K562 (cell line): ENCODE measurements around the gene CAMK2D. TPM values are rescaled to one million over a fixed set of nuclear protein-coding genes. Genes with fewer than 3 reads are reported as not detected.

Experiments
- ATAC-seq: fragments of 200-7000 bp; cut with Tn5 transposase; 3 replicates; pipeline ENCODE4 v1.9.1; 2020; ENCODE audit warnings: moderate library complexity
- BruUV-seq: library from RNA; stranded (reverse); fragments of 400-500 nt; replicated peaks from 2 replicates; lab custom pipeline; 2021; lab: Mats Ljungman, UMichigan
- CTCF ChIA-PET: fragments of 300-600 bp; formaldehyde crosslinking; extraction: SDS; loops from one replicate; lab custom pipeline; 2021; ENCODE audit warnings: low intra/inter-chr PET ratio; lab: Yijun Ruan, JAX
- POLR2A ChIA-PET: fragments of 300-600, 350-650 bp; sonication (Branson Sonifier 250); formaldehyde crosslinking; extraction: SDS; loops from one replicate; lab custom pipeline; 2021; ENCODE audit warnings: antibody characterized with exemption, inconsistent platforms; lab: Yijun Ruan, JAX
- DNase-seq, 4 experiments: peaks; one replicate each; pipeline versions ENCODE4 v3.0.0 to v3.0.0-alpha.2; 2011 to 2018; ENCODE audit warnings: low spot score in 3 of 4, mixed read lengths in 3 of 4; ENCODE audit errors: extremely low read depth in 1 of 4
- FAIRE-seq: peaks from 2 replicates; lab custom pipeline; 2011; peaks lifted over from hg19 to GRCh38; lab: Jason Lieb, UNC
- H2AFZ ChIP-seq: 2 replicates; pipeline ENCODE4 v1.6.0; 2011; ENCODE audit warnings: low read depth, low read length, control low read depth, inconsistent platforms
- H3K27ac ChIP-seq: fragments of 200-600 bp; 3 replicates; pipeline ENCODE4 v1.8.0; 2011; ENCODE audit warnings: low read depth, mild to moderate bottlenecking, control low read depth, inconsistent platforms, low read length, moderate library complexity, mixed read lengths; ENCODE audit errors: extremely low read depth
- H3K27me3 ChIP-seq, 2 experiments: fragments of 300-600 bp in 1 of 2; 2 replicates in 1 of 2; 3 replicates in 1 of 2; pipeline versions ENCODE4 v1.6.0 to v1.8.0; 2011; ENCODE audit warnings: inconsistent platforms in 2 of 2, low read length in 2 of 2, mild to moderate bottlenecking in 1 of 2, mixed read lengths in 1 of 2, moderate library complexity in 1 of 2; ENCODE audit not compliant: control insufficient read depth in 2 of 2, insufficient read depth in 2 of 2
- H3K36me3 ChIP-seq: fragments of 300-600 bp; 3 replicates; pipeline ENCODE4 v1.8.0; 2011; ENCODE audit warnings: mild to moderate bottlenecking, low read length, inconsistent platforms; ENCODE audit not compliant: control insufficient read depth, insufficient read depth
- H3K4me1 ChIP-seq, 2 experiments: fragments of 200-600 bp in 1 of 2; replicated peaks in 1 of 2; 2 replicates in 1 of 2; 3 replicates in 1 of 2; pipeline versions ENCODE4 v1.5.1 to v1.8.0; 2011; ENCODE audit warnings: inconsistent platforms in 2 of 2, low read length in 2 of 2, mild to moderate bottlenecking in 1 of 2, mixed read lengths in 1 of 2, moderate library complexity in 1 of 2; ENCODE audit not compliant: control insufficient read depth in 2 of 2, insufficient read depth in 2 of 2
- H3K4me2 ChIP-seq: 2 replicates; pipeline ENCODE4 v1.6.1; 2011; ENCODE audit warnings: low read length, control low read depth, inconsistent platforms, mixed read lengths; ENCODE audit not compliant: insufficient read depth
- H3K4me3 ChIP-seq: fragments of 200-600 bp; sonication (generic), shearing (Covaris generic); 2 replicates; pipeline ENCODE4 v1.5.1; 2016; ENCODE audit warnings: control low read depth, inconsistent platforms
- H3K79me2 ChIP-seq: fragments of 200-600 bp; 3 replicates; pipeline ENCODE4 v1.8.0; 2011; ENCODE audit warnings: low read length, inconsistent platforms; ENCODE audit not compliant: control insufficient read depth, insufficient read depth
- H3K9ac ChIP-seq, 2 experiments: 2 replicates each; pipeline versions ENCODE4 v1.6.0 to v1.6.1; 2011; ENCODE audit warnings: low read depth in 2 of 2, low read length in 2 of 2, control low read depth in 1 of 2, inconsistent platforms in 1 of 2, mild to moderate bottlenecking in 1 of 2, mixed read lengths in 1 of 2; ENCODE audit not compliant: insufficient read depth in 1 of 2
- H3K9me1 ChIP-seq: one replicate; pipeline ENCODE4 v1.6.0; 2011; ENCODE audit warnings: inconsistent platforms, mild to moderate bottlenecking, low read length, moderate library complexity; ENCODE audit not compliant: control insufficient read depth, insufficient read depth
- H3K9me3 ChIP-seq: replicated peaks from 2 replicates; pipeline ENCODE4 v1.5.1; 2011; ENCODE audit warnings: low read depth, low read length, inconsistent platforms; ENCODE audit not compliant: control insufficient read depth, insufficient read depth
- H4K20me1 ChIP-seq: replicated peaks from 2 replicates; pipeline ENCODE4 v1.6.1; 2011; ENCODE audit warnings: low read length, inconsistent platforms, mixed read lengths; ENCODE audit not compliant: control insufficient read depth, insufficient read depth
- C11orf30 ChIP-seq: fragments of 450-650 bp; IDR thresholded peaks from 2 replicates; pipeline ENCODE4 v1.6.1; 2016; ENCODE audit warnings: low read depth, mild to moderate bottlenecking
- ESRRB ChIP-seq: fragments of 250-450 bp; sonication (Bioruptor Pico); IDR thresholded peaks from 2 replicates; pipeline ENCODE4 v1.5.0; 2020; ENCODE audit warnings: mild to moderate bottlenecking, moderate library complexity, borderline replicate concordance
- ETS1 ChIP-seq: conservative IDR thresholded peaks from 2 replicates; pipeline ENCODE4 v1.6.1; 2011; ENCODE audit warnings: low read depth, mild to moderate bottlenecking, low read length; ENCODE audit not compliant: control insufficient read depth
- JUNB ChIP-seq: fragments of 450-650 bp; formaldehyde crosslinking; conservative IDR thresholded peaks from 2 replicates; pipeline ENCODE4 v1.4.0; 2020; ENCODE audit warnings: mild to moderate bottlenecking
- MAX ChIP-seq: sonication (generic); formaldehyde crosslinking; IDR thresholded peaks from 2 replicates; pipeline ENCODE4 v1.9.0; 2022; ENCODE audit warnings: mild to moderate bottlenecking, missing genetic modification reagents
- POU5F1 ChIP-seq: fragments of 150-350 bp; IDR thresholded peaks from 2 replicates; pipeline ENCODE4 v1.6.1; 2014; ENCODE audit warnings: borderline replicate concordance, low read length, low read depth, mild to moderate bottlenecking; ENCODE audit not compliant: partially characterized antibody
- RBFOX2 ChIP-seq: fragments of 200-400 bp; formaldehyde crosslinking; IDR thresholded peaks from 2 replicates; pipeline ENCODE4 v1.6.1; 2017; ENCODE audit warnings: low read depth, mild to moderate bottlenecking, low read length, moderate library complexity
- RBM14 ChIP-seq: fragments of 200-400 bp; formaldehyde crosslinking; IDR thresholded peaks from 2 replicates; pipeline ENCODE4 v1.6.1; 2018; ENCODE audit warnings: low read depth, mild to moderate bottlenecking, low read length, moderate library complexity, borderline replicate concordance; ENCODE audit not compliant: insufficient read depth
- SAFB ChIP-seq: fragments of 200-400 bp; formaldehyde crosslinking; IDR thresholded peaks from 2 replicates; pipeline ENCODE4 v1.6.1; 2017; ENCODE audit warnings: low read depth, low read length, borderline replicate concordance
- STAG1 ChIP-seq: sonication (generic); formaldehyde crosslinking; IDR thresholded peaks from 2 replicates; pipeline ENCODE4 v1.5.0; 2020; ENCODE audit warnings: missing genetic modification reagents, borderline replicate concordance
- ZNF668 ChIP-seq: fragments of 250-450 bp; sonication (Bioruptor Pico); IDR thresholded peaks from 2 replicates; pipeline ENCODE4 v1.8.0; 2022; ENCODE audit warnings: mild to moderate bottlenecking, inconsistent platforms
- WGBS: fragments of 100-300 bp; shearing (Covaris generic); methylation state at CpG from one replicate; pipeline ENCODE4 v1.1.6; 2016; ENCODE audit warnings: low coverage, mixed read lengths; ENCODE audit not compliant: insufficient coverage; ENCODE audit errors: missing lambda C conversion rate; 5-methylcytosine and 5-hydroxymethylcytosine counted together
- in situ Hi-C: fragments of 300-500 bp; cut with MboI; formaldehyde crosslinking; loops from 4 replicates; pipeline ENCODE4 v1.15.0; 2018; ENCODE audit warnings: inconsistent platforms, mixed read lengths
- intact Hi-C: fragments of 100-400 bp; cut with micrococcal nuclease; formaldehyde crosslinking; loops from 2 replicates; pipeline ENCODE4 v1.14.2; 2022
- polyA plus RNA-seq, 8 experiments: library from polyadenylated mRNA; depleted of rRNA in 4 of 8; stranded (reverse) in 5 of 8; unstranded in 3 of 8; fragments of >200 nt; fragmentation: Nextera tagmentation in 2 of 8; fragmentation: Illumina TruSeq in 1 of 8; extraction: Ambion mirVana in 2 of 8; extraction: Trizol in 1 of 8; gene quantifications; 2 replicates each; pipeline versions ENCODE4 v1.2.1 to v1.2.3, GENCODE V29; 2011 to 2014; ENCODE audit warnings: inconsistent platforms in 1 of 8, missing spikeins in 1 of 8
- total RNA-seq, 7 experiments: library from RNA; depleted of rRNA in 6 of 7; stranded (reverse); fragments of >200 nt in 6 of 7; fragmentation: Illumina TruSeq in 2 of 7; extraction: Trizol in 2 of 7; gene quantifications; 2 replicates each; pipeline versions ENCODE4 v1.2.1 to v1.2.3, GENCODE V29; 2011 to 2021; ENCODE audit warnings: low replicate concordance in 1 of 7
- TF ChIP-seq, protein P1 (sequence below): sonication (generic); formaldehyde crosslinking; IDR thresholded peaks from 2 replicates; pipeline ENCODE4 v1.8.0; 2022; ENCODE audit warnings: missing genetic modification reagents, mild to moderate bottlenecking, moderate library complexity, borderline replicate concordance
- TF ChIP-seq, protein P2 (sequence below): fragments of 450-650 bp; conservative IDR thresholded peaks from 2 replicates; pipeline ENCODE4 v1.6.1; 2016; ENCODE audit warnings: missing genetic modification characterization, low read depth, mild to moderate bottlenecking, control low read depth, missing compliant biosample characterization
- TF ChIP-seq, protein P3 (sequence below): fragments of 450-650 bp; formaldehyde crosslinking; IDR thresholded peaks from 2 replicates; pipeline ENCODE4 v1.4.0; 2022; ENCODE audit warnings: missing genetic modification characterization

Gene CAMK2D
- total and polyA plus RNA-seq, 9 of the 15 experiments (the other 6 are each of a cell fraction or from before 2014, with no cell fraction given) = 0.01 to 0.33 (median 0.04) TPM; not detected in 2

DNA sequence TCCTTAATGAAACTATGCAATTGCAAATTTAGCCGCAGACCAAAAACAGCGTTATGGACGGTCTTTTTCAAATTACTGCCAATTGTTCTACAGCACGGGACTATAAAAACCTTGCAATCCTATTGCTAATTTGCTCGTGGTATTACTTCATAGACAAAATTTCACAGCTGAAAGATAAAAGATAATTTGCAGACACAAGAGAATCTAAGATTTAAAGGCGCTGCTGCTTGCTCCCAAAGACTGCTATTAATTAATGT lies 1.4 kb upstream of the CAMK2D start (continued):
- no peak for TF ChIP-seq MAX (CRISPR knock-in tag)

DNA sequence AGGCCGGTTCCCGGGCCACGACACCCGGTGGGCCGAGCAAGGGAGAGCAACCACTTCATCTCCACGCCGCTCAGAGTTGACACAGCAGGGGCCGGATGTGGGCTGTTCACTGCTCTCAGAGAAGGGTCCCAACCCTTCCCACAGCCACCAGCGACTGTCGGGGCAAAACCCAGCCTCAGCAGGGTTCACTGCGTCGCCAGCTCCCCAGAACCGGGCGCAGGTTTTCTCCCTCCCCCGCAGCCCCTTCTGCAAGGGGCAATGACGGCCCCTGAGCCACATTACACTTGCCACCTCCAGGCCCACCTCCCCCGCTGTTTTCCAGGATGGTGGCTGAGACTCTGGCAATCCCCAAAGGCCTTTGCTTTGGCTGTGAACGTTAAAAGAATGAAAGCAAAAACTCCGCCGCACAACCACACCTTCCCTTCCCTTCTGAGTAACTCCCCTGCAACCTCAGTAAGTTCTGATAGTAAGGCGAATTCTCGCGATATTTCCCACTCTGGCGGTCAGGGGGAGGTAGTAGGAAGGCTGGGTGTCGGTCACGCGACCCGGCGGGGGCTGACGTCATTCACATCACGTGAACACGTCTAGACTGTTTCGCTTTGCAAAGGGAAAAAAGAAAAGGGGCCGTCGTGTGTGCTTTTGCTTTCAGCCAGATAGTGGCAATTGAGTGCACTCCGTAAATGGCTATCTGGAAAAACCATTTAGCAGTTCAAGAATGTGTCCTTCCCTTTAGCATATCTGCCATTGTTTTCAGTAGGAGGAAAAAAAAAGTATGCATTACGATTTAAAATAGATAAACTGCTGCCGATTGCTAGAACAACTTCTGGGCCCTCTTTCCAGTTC lies 869 bp upstream of the CAMK2D start:
- H3K9me3 ChIP-seq = no peaks in the 10 kb centered on the region
- 5% methylated on average over 32 of the region's 38 CpGs for WGBS
- H3K27me3 ChIP-seq = no peaks in the 10 kb centered on the region
- POLR2A ChIA-PET = no interaction called here
- no peaks in the 10 kb centered on the region for H3K36me3 ChIP-seq
- peak overlapping the region; percentile 39 for H3K4me2 ChIP-seq
- no peak overlapping the region for H3K9ac ChIP-seq
- no peaks in the 10 kb centered on the region for H3K79me2 ChIP-seq
- H3K4me1 ChIP-seq = peaks cover 0 to 7% of the 10 kb centered on the region in 2 experiments; a peak in 2 of 5 replicates
- intact Hi-C loops = loop anchor here (10.0 kb wide), 1 partner anchor 218 kb away; no protein-coding TSS in a partner anchor
- peak; percentile 93 for ATAC-seq
- BruUV-seq = no TSS peak
- no peak for FAIRE-seq
- peak; percentile 59 to 77 (median 66) for DNase-seq
- no peaks in the 10 kb centered on the region for H3K9me1 ChIP-seq
- CTCF ChIA-PET = no interaction called here
- in situ Hi-C loops = no loop called here
- H4K20me1 ChIP-seq = no peaks in the 10 kb centered on the region
- peak overlapping the region; percentile 47; the same call in 2 of the 3 replicates for H3K27ac ChIP-seq
- peak overlapping the region; percentile 24; the same call in 1 of the 2 replicates for H3K4me3 ChIP-seq
- H2AFZ ChIP-seq = peak overlapping the region; percentile 78
- TF ChIP-seq ESRRB (CRISPR knock-in tag) (no peak), ETS1 (no peak), POU5F1 (no peak), C11orf30 (no peak), STAG1 (no peak), JUNB (CRISPR knock-in tag) (0 out of 2 replicates have a peak, but pooled peaks have one; percentile 34), ZNF668 (CRISPR knock-in tag) (no peak), SAFB (no peak), RBM14 (no peak), RBFOX2 (peak; percentile 66)
- TF ChIP-seq, protein P1, sequence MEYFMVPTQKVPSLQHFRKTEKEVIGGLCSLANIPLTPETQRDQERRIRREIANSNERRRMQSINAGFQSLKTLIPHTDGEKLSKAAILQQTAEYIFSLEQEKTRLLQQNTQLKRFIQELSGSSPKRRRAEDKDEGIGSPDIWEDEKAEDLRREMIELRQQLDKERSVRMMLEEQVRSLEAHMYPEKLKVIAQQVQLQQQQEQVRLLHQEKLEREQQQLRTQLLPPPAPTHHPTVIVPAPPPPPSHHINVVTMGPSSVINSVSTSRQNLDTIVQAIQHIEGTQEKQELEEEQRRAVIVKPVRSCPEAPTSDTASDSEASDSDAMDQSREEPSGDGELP (CRISPR knock-in tag) = peak; percentile 52
- TF ChIP-seq, protein P2, sequence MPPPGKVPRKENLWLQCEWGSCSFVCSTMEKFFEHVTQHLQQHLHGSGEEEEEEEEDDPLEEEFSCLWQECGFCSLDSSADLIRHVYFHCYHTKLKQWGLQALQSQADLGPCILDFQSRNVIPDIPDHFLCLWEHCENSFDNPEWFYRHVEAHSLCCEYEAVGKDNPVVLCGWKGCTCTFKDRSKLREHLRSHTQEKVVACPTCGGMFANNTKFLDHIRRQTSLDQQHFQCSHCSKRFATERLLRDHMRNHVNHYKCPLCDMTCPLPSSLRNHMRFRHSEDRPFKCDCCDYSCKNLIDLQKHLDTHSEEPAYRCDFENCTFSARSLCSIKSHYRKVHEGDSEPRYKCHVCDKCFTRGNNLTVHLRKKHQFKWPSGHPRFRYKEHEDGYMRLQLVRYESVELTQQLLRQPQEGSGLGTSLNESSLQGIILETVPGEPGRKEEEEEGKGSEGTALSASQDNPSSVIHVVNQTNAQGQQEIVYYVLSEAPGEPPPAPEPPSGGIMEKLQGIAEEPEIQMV = no peak
- TF ChIP-seq, protein P3, sequence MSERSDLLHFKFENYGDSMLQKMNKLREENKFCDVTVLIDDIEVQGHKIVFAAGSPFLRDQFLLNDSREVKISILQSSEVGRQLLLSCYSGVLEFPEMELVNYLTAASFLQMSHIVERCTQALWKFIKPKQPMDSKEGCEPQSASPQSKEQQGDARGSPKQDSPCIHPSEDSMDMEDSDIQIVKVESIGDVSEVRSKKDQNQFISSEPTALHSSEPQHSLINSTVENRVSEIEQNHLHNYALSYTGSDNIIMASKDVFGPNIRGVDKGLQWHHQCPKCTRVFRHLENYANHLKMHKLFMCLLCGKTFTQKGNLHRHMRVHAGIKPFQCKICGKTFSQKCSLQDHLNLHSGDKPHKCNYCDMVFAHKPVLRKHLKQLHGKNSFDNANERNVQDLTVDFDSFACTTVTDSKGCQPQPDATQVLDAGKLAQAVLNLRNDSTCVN (CRISPR knock-in tag) = no peak
